Stimulated activated CD4-positive, alpha-beta T cell treated with anti-CD3 and anti-CD28 coated beads, Interleukin-15, amount 100 ng/mL, for 48 hours (primary cell): ENCODE measurements around the gene TMEM145.
A peak's percentile ranks its signal among the peaks of the same experiment; 100 is the strongest.

Source experiments
- DNase-seq, 2 donors: peaks; one replicate each; pipeline ENCODE4 v3.0.0-alpha.2; 2020; ENCODE audit warnings: low read depth in 2 of 2

TMEM145 gene

DNA sequence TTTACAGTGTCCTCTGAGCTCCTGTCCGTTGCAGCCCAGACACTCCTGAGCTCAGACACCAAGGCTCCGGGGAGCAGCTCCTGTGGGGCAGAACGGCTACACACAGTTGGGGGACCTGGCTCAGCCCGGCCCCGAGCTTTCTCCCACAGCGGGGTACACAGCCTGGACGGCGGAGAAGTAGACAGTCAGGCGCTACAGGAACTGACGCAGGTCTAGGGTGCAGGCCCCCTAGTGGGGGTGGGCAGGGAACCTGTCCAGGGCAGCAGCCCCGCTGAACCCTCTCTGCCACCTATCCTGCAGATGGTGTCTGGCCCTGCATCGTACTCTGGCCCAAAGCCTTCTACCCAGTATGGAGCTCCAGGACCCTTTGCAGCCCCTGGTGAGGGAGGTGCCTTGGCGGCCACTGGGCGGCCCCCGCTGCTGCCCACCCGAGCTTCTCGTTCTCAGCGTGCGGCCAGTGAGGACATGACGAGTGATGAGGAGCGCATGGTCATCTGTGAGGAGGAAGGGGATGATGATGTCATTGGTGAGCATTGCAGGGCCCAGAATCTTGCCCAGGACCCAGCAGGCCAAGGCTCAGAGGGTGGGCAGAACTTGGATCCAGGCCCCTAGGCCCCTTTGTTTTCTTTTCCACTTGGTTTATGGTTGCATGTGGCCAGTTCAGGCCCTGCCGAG is 24.1 kb upstream of the TMEM145 start:
- no peak for DNase-seq

DNA sequence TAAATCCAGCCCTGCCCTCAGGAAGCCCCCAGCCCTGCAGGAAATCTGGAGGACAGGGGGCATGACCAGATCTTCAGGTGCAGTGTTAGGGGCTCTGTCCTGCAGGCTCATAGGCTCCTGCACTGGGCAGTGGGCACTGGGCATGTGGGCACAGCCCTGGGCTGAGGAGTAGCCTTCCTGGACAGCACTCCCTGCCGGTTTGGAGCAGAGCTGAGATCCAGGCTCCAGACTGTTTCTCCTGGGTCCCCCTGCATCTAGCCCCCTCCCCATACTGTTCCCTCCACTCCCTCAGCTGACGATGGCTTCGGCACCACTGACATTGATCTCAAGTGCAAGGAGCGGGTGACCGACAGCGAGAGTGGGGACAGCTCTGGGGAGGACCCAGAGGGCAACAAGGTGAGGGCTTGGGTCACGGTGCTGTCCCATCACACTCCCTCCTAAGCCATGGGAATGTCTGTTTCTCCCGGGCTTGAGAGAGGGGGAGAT is 23.5 kb upstream of the TMEM145 start:
- DNase-seq, result no peak

DNA sequence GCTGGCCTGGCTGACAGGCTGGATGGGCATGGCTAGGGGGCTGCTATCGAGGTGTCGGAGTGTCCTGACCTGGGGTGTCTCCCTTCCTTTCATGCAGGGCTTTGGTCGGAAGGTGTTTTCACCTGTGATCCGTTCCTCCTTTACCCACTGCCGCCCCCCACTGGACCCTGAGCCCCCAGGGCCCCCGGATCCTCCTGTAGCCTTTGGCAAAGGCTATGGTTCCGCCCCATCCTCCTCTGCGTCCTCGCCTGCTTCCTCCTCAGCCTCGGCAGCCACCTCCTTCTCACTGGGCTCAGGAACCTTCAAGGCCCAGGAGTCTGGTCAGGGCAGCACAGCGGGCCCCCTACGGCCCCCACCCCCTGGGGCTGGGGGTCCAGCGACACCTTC is 23.0 kb upstream of the TMEM145 start:
- no peak for DNase-seq

DNA sequence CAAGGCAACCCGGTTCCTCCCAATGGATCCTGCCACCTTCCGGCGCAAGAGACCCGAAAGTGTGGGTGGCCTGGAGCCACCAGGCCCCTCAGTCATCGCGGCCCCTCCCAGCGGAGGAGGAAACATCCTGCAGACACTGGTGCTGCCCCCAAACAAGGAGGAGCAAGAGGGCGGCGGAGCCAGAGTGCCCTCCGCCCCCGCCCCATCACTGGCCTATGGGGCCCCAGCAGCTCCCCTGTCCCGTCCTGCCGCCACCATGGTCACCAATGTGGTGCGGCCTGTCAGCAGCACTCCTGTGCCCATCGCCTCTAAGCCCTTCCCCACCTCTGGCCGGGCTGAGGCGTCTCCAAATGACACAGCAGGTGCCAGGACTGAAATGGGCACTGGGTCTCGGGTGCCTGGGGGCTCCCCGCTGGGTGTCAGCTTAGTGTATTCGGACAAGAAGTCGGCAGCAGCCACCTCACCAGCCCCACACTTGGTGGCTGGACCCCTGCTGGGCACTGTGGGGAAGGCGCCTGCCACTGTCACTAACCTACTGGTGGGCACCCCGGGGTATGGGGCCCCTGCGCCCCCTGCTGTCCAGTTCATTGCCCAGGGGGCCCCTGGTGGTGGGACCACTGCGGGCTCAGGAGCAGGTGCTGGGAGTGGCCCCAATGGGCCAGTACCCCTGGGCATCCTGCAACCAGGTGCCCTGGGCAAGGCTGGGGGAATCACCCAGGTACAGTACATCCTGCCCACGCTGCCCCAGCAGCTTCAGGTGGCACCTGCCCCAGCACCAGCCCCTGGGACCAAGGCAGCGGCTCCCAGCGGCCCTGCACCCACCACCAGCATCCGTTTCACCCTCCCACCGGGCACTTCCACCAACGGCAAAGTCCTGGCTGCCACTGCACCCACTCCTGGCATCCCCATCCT is 22.3 kb upstream of the TMEM145 start:
- DNase-seq, result no peak

DNA sequence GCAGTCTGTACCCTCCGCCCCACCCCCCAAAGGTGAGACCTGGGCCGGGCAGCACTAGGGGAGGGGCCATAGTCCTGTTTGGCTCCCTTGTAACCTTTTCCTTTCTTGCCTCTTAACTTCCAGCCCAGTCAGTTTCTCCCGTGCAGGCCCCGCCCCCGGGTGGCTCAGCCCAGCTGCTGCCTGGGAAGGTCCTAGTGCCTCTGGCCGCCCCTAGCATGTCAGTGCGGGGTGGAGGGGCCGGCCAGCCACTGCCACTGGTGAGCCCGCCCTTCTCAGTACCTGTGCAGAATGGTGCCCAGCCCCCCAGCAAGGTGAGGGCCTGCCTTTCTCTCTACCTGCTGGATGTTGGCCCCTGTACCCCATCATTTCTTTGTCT is 21.7 kb upstream of the TMEM145 start:
- DNase-seq, result no peak

DNA sequence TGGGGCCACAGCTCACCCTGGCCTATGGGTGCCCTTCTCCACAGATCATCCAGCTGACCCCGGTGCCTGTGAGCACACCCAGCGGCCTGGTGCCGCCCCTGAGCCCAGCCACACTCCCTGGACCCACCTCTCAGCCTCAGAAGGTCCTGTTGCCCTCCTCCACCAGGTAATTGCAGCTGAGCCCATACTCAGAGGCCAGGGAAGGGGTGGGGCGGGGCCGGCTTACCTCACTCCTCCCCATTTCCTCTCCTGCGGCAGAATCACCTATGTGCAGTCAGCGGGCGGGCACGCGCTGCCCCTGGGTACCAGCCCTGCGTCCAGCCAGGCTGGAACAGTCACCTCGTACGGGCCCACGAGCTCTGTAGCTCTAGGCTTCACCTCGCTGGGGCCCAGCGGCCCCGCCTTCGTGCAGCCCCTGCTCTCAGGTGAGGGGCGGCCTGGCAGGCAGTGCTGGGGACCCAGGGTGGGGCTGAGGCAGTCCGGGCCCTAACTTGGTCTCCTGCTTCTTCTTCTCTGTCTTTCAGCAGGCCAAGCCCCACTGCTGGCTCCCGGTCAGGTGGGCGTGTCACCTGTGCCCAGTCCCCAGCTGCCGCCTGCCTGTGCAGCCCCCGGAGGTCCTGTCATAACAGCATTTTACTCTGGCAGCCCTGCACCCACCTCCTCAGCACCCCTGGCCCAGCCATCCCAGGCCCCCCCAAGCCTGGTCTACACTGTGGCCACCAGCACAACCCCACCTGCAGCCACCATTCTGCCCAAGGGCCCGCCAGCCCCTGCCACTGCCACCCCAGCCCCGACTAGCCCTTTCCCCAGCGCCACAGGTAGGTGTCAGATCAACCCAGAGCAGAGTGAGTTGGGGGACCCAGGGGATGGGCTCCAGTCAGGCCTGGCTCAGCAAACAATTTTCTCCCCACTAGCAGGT is 20.8 kb upstream of the TMEM145 start:
- no peak for DNase-seq

DNA sequence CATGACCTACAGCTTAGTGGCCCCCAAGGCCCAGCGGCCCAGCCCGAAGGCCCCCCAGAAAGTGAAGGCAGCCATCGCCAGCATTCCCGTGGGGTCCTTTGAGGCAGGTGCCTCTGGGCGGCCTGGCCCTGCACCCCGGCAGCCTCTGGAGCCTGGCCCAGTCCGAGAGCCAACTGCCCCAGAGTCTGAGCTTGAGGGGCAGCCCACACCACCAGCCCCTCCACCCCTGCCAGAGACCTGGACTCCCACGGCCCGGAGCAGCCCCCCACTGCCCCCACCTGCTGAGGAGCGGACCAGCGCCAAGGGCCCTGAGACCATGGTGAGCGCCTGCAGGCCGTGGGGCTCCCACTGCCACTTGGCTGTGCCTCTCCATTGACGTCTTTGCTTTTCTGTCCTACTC is 20.1 kb upstream of the TMEM145 start:
- DNase-seq, result no peak

DNA sequence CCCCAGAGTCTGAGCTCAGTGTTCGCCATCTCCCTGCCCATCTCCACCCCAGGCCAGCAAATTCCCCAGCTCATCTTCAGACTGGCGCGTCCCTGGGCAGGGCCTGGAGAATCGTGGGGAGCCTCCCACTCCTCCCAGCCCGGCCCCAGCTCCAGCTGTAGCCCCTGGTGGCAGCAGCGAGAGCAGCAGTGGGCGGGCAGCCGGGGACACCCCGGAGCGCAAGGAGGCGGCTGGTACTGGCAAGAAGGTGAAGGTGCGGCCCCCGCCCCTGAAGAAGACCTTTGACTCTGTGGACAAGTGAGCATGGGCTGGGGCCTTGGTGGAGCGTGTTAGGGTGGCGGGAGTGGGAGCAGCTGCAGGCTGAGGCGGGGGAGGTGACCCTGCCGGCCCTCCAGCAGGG is 19.6 kb upstream of the TMEM145 start:
- DNase-seq, result no peak

DNA sequence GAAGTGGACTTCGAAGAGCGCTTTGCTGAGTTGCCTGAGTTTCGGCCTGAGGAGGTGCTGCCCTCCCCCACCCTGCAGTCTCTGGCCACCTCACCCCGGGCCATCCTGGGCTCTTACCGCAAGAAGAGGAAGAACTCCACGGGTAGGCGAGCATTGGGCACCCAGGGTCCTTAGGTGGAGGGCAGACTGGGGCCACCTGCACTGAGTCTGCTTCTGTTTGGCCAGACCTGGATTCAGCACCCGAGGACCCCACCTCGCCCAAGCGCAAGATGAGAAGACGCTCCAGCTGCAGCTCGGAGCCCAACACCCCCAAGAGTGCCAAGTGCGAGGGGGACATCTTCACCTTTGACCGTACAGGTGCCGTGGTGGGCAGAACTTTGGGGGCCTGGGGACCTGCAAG is 19.2 kb upstream of the TMEM145 start:
- DNase-seq, result no peak

DNA sequence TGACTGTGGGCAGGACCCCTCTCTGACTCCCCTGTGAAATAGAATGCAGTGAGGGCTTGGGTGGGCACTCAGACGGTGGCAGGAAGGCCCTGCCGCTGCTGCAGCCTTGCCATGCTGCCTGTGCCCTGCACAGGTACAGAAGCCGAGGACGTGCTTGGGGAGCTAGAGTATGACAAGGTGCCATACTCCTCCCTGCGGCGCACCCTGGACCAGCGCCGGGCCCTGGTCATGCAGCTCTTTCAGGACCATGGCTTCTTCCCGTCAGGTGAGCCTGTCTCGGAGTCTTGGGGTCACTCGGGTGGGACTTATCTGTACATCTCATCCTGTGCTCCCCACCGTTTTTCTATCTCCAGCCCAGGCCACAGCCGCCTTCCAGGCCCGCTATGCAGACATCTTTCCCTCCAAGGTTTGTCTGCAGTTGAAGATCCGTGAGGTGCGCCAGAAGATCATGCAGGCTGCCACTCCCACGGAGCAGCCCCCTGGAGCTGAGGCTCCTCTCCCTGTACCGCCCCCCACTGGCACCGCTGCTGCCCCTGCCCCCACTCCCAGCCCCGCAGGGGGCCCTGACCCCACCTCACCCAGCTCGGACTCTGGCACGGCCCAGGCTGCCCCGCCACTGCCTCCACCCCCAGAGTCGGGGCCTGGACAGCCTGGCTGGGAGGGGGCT is 18.5 kb upstream of the TMEM145 start:
- no peak for DNase-seq

DNA sequence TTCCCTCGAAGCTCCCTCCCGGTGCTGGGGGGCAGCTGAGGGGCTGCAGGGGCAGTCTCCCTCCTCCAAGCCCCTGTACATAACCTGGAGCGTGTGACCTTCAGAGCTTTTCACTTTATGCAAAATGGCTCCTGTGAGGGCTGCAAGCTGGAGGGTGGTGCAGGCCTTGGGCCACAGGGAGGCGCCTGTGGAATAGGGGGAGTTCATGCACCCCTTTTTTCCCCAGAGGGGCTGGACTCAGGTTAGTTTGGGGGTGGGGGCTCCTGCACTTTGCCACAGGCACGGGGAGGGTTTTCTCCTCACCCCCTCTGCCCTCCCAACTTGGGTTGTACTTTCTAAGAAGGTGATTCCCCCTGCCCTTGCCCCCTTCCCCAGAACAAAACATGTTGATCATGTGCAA is 17.8 kb upstream of the TMEM145 start:
- no peak for DNase-seq

DNA sequence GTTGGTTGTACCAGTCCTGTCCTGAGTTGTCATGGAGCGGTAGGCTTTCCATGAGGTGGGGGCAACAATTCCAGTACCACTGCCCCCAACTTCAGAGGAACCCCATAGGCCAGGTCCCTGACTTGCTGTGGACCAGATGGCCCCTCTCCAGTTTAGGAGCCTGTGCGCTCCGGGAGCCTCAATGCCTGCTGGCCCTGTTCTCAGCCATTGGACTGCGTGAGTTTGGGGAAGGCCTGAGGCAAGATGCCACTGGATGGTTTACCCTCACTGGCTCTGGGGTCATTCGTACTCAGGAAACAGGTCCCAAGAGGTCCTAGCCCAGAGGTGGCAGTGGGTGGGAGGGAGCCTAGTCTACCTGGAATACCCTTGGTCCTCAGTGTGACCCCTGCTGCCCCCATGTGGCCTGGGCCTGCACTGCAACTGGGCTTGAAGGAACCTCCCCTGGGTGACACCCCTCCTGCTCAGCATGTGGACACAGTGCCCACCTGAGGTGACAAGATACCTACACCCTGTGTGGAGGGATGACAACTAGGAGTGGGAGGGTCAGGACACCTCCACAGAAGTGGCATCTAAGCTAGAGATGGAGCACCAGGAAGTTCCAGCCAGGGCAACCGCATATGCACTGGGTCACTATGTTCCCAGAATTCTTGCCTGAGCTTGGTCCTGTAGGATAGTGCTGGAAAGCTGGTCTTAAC is 17.1 kb upstream of the TMEM145 start:
- DNase-seq, result peak; percentile 67 to 86

DNA sequence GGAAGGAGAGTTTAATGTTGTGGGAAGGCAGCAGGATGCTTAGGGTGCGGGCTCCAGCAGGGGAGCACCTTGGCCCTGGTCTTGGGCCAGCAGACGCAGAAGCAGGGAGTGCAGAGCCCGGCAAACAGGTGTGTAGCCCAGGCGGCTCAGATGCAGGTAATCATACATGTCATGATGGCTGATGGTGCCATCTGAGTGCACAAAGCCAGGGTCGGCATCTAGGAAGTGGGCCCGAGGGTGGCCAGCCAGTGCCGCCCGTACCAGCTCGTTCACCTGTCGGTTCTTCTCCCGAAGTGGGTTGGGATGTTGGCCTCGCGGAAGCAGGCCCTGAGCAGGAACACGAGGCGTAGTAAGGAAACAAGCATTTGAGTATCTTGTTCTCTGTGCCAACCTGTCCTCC is 16.1 kb upstream of the TMEM145 start:
- no peak for DNase-seq

DNA sequence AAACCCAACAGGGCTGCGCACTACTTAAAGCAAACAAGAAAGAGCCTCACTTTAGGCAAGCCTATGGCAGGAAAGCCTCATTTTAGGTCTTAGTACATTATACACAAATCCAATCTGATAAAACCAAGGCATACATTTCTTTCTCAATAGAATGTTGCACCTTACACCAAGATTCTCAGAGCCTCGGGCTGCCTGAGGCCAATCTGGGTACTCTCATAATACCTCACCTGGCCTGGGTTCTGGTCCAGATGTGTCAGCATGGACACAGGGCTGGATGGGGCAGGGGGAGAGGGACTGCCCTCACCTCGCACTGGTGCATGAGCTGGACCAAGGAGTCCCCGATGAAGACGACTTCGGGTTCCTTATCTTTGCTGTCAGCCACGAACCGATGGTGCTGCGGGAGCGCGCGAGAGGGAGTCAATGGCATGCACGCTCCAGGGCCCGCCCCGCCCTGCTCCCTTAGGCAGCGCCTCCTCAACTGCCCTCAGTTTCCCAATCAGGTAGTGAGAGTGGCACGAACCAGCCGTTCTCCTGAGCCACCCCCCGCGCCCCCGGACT is 11.4 kb upstream of the TMEM145 start, which contains the start of gene PRR19:
Gene PRR19 (plus strand): TSS at position 487 of the 558 bp plus-strand sequence. CDS start 7,453 bp downstream, outside the sequence.
- no peak for DNase-seq

DNA sequence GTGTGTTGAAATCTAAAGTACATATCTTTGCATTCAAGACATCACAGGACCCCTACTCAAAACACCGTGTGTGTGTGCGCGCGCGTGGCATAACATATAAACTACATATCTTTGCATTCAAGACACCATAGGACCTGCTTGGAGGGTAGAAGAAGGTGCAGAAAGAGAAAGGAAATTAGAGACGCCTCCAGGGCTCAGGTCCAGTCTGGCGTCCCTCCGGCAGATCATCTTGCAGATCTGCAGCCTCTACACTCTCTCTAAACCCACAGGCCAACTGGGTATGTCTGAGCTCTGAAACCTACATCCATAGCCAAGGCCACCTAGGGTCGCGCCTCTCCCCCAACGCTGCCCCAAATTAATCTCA is 10.0 kb upstream of the TMEM145 start:
- no peak for DNase-seq

DNA sequence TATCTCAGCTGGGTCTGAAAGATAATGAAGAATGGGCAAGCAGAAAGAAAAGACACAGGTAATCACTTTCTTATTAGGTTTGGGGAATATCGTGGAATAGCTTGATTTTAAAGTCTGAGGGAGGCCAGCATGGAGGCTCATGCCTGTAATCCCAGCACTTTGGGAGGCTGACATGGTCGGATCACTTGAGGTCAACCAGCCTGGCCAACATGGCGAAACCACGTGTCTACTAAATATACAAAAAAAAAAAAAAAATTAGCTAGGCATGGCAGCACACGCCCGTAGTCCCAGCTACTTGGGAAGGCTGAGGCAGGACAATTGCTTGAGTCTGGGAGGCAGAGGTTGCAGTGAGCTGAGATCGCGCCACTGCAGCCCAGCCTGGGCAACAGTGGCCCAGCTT is 9.2 kb upstream of the TMEM145 start:
- no peak for DNase-seq

DNA sequence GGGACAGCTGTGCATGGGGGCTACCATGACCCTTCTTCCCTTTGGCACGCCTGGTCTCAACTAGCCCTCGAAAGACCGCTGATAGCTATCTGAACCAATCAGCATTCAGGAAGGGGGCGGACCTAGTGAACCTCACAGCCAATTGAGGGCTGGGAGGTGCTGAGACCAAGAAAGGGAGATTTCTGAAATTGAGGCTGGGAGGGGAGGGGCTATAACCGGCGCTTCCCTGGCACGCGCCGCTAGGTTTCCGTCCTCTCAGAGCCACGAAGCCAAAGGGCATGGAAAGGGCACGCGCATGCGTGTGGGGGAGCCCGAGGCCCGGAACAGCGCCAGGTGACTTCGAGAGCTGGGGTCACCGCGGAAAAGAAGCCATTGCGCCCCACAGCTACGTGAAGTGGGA is 6.5 kb upstream of the TMEM145 start:
- no peak for DNase-seq

DNA sequence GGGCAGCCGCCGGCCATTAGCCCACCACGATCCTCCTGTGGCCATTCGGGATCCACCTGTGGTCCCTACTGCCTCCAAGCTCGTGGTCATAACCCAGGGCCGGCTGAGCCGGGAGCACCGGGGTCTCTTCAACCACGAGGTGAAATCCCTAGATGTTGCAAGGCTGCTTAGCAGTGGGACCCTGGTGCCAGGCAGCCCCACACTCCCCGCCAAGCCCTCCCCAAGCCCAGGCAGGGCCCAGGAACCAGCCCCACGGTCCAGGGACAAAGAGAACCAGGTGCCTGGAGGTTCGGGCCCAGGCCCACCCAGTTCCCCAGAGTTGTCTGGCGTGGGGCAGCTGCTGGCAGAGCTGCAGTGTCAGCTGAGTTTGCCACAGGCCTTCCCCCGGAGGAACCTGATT is 3.4 kb upstream of the TMEM145 start:
- no peak for DNase-seq

DNA sequence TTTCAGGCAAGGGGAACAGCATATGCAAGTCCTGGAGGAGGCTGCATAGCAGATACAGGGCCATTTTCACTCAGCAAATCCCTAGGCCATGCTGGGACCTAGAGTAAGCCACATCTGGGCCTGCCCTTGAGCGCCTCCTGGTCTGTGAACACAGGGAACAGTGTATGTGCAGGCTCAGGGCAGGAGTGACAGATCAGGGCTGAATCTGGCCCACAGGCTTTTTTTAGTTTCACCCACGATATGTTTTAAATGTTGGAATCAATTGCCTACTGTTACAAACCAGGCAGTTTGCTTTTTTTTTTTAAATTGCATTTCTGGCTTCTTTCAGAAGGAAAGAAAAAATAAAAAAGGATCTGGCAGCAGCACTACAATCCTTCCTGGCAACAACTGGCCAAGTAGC is 1.5 kb upstream of the TMEM145 start:
- no peak for DNase-seq

DNA sequence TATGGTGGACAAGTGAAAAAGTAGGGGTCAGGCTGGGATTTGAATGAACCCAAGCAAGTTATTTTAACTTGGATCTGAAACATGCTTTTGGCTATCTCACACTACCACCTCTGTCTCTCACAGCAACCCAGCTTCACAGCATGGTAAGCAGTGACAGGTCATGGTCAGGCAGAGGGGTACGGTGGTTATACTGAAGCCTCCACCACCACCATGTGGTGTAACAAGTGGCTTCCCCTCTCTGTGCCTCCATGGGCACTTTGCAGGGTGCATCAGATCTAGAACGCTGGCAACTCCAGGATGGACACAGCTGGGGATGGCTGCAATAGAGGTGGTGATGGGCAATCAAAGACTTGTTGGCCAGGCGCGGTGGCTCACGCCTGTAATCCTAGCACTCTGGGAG is 739 bp upstream of the TMEM145 start:
- DNase-seq, result no peak
